ENCODE results near the gene TOP2A.
"Not testable (repeated sequence)": the region's sequence is repeated elsewhere in the genome, so short reads cannot be mapped to it uniquely, and the experiment has no call there.

TOP2A gene

DNA sequence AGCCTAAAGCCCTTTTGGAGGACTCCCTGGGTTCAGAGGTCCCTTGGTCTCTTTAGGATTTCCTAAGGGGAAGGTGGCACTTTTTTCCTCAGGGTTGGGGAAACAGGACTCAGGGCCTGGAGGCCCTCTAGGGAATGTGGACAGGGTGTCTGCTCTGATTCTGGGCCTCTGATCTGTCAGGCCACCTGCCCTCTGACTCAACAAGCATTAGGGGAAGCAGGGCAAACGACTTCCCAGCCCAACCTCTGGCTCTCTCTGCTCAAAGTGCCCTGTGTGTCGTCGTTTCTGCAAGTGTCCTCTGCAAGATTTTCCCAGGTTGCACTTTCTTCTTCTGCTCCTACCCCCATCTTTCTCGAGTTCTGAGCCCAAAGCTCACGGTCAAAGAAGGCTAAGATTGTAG is 18.9 kb upstream of the TOP2A start:
- no peak for DNase-seq
- in situ Hi-C loops (cut with HindIII; ENCODE audit: low pct_ligation_motif_present, low pct_unique_long_range_greater_than_20kb, low sequenced_read_pairs): loop anchor here (25.0 kb wide), 1 partner anchor 101 kb away; no protein-coding TSS in a partner anchor

DNA sequence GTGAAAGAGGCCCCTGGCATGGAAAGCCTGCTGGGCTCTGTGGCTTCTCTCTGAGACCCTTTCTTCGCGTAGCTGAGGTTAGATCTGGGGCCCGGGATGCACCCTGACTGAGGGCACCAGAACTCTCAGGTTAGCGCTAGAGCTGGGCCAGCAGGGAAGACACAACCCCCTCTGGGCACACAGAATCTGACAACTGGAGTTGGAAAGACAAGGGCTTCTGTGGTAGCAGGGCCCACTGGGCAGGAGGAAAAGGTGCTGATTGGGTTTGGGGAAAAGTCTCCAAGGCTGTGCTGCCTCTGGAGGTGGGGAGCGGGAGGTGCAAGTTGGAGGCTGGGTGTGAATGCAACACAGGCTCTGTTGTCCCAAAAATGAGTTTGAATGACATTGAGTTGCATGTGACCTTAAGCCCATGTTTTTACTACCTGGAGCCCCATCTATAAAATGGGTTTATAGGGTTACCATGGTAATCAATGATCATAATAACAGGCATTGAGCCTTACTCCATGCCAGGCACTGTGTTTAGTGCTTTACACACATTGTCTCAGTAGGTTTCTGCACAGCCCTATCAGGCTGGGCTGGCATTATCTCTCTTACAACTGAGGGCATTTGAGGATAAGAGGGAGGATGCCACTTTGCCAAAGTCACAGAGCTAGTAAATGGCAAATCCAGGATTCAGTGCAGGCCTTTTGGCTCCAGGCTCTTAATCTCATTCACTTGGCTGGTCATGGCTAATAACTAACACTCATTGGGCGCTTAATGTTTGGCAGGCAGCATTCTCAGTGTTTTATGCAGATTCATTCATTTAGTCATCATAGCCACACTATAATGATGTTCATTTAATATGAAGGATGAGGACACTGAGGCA is 16.1 kb upstream of the TOP2A start:
- DNase-seq: peak; percentile 38
- in situ Hi-C loops (cut with HindIII; ENCODE audit: low pct_ligation_motif_present, low pct_unique_long_range_greater_than_20kb, low sequenced_read_pairs): loop anchor here (25.0 kb wide), 1 partner anchor 104 kb away; no protein-coding TSS in a partner anchor

DNA sequence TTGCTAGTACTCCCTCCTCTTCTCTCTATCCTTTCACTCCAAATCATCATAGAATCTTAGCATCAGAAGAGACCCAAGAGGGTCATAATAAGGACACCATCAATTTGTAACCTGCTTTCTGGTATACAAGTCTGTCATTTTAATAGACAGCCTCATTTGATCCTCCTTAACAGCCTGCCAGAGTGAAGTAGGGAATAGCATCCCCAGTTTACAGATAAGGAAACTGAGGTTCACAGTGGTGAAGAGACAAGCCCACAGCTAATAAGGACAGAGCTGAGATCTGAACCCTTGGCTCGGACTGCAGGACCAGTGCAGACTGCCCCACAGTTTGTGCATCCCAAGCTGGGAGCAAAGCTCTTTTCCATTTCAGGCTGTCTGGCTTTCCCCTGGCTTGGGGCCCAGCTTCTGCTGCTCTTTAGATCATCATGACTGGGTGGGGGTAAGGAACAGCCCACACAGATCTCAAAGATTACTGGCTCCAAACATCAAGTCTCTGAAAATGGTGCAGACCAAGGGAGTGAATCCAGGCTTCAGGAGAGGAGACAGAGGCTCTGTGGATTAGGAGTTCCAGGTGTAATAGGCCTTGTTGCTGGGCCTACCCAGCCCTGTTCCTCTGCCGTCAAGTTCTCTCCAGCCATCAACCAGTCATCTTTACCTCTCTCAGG is 15.3 kb upstream of the TOP2A start:
- in situ Hi-C loops (cut with HindIII; ENCODE audit: low pct_ligation_motif_present, low pct_unique_long_range_greater_than_20kb, low sequenced_read_pairs): loop anchor here (25.0 kb wide), 1 partner anchor 104 kb away; no protein-coding TSS in a partner anchor
- no peak for DNase-seq

- in situ Hi-C loops (cut with HindIII; ENCODE audit: low pct_ligation_motif_present, low pct_unique_long_range_greater_than_20kb, low sequenced_read_pairs): loop anchor here (25.0 kb wide), 1 partner anchor 106 kb away; no protein-coding TSS in a partner anchor
- DNase-seq: no peak
These were observed 13.5 kb upstream of the TOP2A start for GRCh38 chr17:40431231-40431602.

DNA sequence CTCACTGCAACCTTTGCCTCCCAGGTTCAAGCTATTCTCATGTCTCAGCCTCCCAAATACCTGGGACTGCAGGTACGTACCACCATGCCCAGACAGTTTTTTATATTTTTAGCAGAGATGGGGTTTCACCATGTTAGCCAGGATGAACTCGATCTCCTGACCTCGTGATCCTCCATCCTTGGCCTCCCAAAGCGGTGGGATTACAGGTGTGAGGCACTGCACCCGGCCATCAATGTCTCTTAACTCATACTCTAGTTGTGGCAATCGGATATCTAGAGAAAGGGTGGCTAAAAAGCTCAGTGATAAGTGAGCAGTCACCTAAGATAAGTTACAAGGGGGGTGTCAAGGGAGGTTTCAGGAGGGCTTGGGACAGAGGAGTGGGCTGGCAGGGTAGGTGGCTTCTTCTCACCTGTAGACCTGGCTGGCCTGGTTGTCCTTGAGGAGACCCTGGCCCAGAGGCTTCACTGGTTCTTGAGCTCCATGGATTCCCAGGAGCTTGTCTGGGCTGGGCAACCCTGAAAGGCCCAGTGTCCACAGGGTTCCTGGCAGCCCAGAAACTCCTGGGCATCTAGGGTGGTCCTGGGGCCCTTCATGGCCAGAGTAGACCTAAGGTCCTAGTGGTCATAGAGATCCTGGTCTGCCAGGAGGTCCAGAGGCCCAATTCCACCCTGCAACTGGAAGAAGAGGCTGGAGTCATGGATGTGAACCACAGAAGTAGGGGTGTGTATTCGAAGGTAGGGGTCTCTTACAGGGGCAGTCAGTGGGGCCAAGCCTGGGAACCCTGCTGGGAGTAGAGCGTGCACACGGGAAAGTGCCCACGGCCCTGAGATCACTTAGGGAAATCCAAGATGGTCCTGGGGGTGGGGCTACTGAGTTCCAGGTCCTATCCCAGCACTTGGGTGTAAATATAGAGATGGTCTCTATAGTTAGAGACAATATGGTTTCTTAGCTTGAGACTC is 12.9 kb upstream of the TOP2A start:
- no peak for DNase-seq
- in situ Hi-C loops (cut with HindIII; ENCODE audit: low pct_ligation_motif_present, low pct_unique_long_range_greater_than_20kb, low sequenced_read_pairs): loop anchor here (25.0 kb wide), 1 partner anchor 107 kb away; no protein-coding TSS in a partner anchor

DNA sequence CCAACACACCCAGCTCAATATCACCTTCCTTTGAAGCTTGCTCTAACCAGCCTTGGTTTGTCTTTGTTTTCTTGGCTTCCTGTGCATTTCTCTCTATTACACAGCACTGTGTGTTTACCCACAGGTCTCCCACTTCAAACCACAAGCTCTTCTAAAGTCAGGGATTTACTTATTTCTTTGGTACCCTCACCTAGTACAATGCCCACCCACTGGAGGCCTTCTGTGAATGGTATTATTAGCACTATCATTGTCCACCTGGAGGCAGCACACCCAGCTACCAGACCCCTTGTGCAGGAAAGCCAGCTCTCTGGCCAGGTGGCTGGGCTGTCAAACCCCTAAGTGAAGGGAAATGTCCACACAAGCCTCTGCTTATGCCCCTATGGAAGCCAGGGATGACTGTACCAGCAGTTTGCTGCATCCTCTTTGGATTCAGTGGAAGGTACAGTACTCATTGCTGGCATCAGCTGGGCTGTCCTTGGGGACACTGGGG is 9.4 kb upstream of the TOP2A start:
- in situ Hi-C loops (cut with HindIII; ENCODE audit: low pct_ligation_motif_present, low pct_unique_long_range_greater_than_20kb, low sequenced_read_pairs): loop anchor here (25.0 kb wide), 1 partner anchor 110 kb away; no protein-coding TSS in a partner anchor
- DNase-seq: no peak

- in situ Hi-C loops (cut with HindIII; ENCODE audit: low pct_ligation_motif_present, low pct_unique_long_range_greater_than_20kb, low sequenced_read_pairs): loop anchor here (25.0 kb wide), 1 partner anchor 112 kb away; no protein-coding TSS in a partner anchor
- no peak for DNase-seq
These were observed 8.0 kb upstream of the TOP2A start for GRCh38 chr17:40425741-40426140.

DNA sequence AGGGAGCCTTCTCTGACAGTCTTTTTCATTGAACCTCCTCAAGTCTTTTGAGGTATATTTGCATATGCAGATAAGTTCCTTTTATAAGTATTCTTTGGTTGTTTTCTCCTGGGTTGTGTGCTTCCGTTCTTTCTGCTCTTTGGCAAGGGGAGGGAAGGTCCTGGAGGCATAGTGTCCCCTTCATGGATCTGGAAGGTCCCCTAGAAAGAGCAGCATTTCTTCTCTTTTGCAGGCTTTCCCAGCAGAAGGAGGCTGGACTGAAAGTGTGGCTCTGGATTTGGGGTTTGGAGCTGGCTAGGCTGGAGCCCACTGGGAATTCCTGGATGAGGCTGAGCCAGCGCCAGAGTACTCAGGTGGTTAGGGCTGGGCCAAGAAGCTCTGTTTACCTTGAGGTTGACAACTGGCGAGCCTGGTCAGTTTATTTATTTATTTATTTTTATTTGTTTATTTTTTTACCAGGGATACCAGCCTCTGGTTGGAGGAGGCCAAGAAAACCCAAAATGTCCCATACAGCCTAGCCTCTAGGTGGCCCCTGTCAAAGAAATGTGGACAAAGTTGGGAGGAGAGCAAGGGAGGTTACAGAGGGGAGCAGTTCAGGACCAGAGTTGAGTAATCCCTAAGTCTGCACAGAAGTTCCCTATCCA is 5.4 kb upstream of the TOP2A start:
- in situ Hi-C loops (cut with HindIII; ENCODE audit: low pct_ligation_motif_present, low pct_unique_long_range_greater_than_20kb, low sequenced_read_pairs): no loop called here
- no peak for DNase-seq

DNA sequence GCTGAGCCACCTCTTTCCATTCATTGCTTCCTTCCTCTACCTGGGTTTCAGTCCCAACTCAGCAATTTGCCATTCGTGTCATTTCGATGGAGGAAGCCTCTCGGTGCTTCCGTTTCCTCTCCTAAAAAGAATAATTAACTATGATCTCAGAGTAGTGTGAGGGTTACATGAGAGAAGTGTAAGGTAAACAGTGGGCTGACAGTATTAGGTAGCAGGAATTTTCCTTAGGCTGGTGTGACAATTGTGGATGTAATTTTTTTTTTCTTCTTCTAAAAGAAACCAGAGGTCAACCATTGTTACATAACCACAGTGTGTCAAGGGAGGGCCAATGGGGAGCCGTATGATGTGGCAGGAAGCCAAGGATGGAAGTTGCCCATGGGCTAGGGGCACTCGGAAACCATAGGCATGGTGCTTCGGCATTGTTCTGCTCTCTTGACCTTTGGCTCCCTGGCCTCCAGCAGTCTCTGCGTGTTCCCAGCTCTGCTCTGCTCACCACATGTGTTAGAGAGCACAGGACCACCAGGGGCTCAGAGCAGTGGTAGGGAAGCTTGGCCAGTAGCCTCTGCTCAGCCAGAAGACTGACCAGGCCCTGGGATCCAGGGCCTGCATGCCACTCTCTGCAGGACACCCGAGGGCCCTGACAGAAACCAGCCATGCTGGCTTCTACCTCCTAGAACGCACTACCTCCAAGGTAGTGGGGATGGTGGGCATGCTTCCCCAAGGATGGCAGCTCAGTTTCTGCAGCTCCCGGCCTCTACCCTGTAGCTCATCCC is 2.0 kb upstream of the TOP2A start:
- in situ Hi-C loops (cut with HindIII; ENCODE audit: low pct_ligation_motif_present, low pct_unique_long_range_greater_than_20kb, low sequenced_read_pairs): no loop called here
- no peak for DNase-seq

DNA sequence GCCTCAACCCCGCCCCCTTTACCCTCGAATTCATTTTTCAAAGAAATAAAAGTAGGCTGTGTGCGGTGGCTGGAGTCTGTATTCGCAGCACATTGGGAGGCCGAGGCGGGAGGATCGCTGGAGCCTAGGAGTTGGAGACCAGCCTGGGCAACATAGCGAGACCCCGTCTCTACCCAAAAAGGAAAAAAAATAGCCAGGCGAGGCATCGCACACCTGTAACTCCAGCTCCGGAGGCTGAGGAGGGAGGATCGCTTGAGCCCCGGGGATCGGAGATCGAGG is 671 bp upstream of the TOP2A start:
- in situ Hi-C loops (cut with HindIII; ENCODE audit: low pct_ligation_motif_present, low pct_unique_long_range_greater_than_20kb, low sequenced_read_pairs): no loop called here
- no peak for DNase-seq

DNA sequence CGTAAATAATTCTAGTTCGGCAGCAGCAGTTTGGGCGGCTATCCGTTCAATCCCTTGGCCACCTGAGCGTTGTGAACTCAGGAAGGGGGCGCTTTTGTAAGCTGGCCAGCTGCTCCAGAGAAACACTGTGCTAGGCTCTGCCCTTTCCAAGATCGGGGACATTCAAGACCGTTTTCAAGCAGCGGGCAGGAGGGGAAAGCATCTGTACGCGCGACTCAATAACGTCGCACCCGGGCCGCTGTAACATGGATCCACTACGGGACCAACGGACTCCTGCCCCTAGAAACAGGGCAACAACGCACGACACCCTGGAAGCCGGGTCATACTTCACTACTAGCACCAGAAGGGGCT is 463 bp downstream of the TOP2A start:
- DNase-seq: peak; percentile 37

GRCh38 chr17:40416671-40417070 is 1.0 kb downstream of the TOP2A start:
- no peak for DNase-seq
- in situ Hi-C loops (cut with HindIII; ENCODE audit: low pct_ligation_motif_present, low pct_unique_long_range_greater_than_20kb, low sequenced_read_pairs): no loop called here

More for the DNA sequence above, 463 bp downstream of the TOP2A start:
- in situ Hi-C loops (cut with HindIII; ENCODE audit: low pct_ligation_motif_present, low pct_unique_long_range_greater_than_20kb, low sequenced_read_pairs): no loop called here

DNA sequence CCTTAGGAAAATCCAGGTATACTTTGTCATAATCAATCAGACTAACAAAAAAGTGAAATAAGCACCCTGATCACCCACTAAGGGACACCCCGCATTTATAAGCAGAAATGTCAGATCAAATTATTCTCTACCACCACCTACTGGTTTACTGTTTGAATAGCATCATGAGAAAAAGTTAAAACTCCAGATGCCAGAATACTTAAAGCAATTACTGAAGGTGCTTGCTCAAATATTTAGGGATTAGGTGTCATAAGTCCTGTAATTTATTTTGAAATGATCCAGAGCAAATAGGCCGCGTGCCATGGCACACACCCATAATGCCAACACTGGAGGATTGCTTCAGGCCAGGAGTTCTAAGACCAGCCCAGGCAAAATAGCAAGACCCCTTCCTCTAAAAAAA is 2.3 kb downstream of the TOP2A start:
- DNase-seq: peak; percentile 63
- in situ Hi-C loops (cut with HindIII; ENCODE audit: low pct_ligation_motif_present, low pct_unique_long_range_greater_than_20kb, low sequenced_read_pairs): no loop called here

- DNase-seq; in situ Hi-C loops (cut with HindIII; ENCODE audit: low pct_ligation_motif_present, low pct_unique_long_range_greater_than_20kb, low sequenced_read_pairs): not testable (repeated sequence)
These were observed 3.4 kb downstream of the TOP2A start for GRCh38 chr17:40414312-40414711.

GRCh38 chr17:40412880-40413279 is 4.8 kb downstream of the TOP2A start:
- in situ Hi-C loops (cut with HindIII; ENCODE audit: low pct_ligation_motif_present, low pct_unique_long_range_greater_than_20kb, low sequenced_read_pairs): no loop called here
- DNase-seq: no peak

- DNase-seq: no peak
- in situ Hi-C loops (cut with HindIII; ENCODE audit: low pct_ligation_motif_present, low pct_unique_long_range_greater_than_20kb, low sequenced_read_pairs): no loop called here
These were observed 5.9 kb downstream of the TOP2A start for GRCh38 chr17:40411821-40412220.

- DNase-seq: no peak
- in situ Hi-C loops (cut with HindIII; ENCODE audit: low pct_ligation_motif_present, low pct_unique_long_range_greater_than_20kb, low sequenced_read_pairs): no loop called here
These were observed 7.6 kb downstream of the TOP2A start for GRCh38 chr17:40410082-40410481.
